HG03066 (cell line): ENCODE results near the gene UGT1A9.

Source experiments
- ATAC-seq: cut with Tn5 transposase; IDR thresholded peaks from one replicate; pipeline ENCODE4 v1.9.1; 2021; ENCODE audit warnings: low read depth; ENCODE audit not compliant: unreplicated experiment

The UGT1A9 gene

DNA sequence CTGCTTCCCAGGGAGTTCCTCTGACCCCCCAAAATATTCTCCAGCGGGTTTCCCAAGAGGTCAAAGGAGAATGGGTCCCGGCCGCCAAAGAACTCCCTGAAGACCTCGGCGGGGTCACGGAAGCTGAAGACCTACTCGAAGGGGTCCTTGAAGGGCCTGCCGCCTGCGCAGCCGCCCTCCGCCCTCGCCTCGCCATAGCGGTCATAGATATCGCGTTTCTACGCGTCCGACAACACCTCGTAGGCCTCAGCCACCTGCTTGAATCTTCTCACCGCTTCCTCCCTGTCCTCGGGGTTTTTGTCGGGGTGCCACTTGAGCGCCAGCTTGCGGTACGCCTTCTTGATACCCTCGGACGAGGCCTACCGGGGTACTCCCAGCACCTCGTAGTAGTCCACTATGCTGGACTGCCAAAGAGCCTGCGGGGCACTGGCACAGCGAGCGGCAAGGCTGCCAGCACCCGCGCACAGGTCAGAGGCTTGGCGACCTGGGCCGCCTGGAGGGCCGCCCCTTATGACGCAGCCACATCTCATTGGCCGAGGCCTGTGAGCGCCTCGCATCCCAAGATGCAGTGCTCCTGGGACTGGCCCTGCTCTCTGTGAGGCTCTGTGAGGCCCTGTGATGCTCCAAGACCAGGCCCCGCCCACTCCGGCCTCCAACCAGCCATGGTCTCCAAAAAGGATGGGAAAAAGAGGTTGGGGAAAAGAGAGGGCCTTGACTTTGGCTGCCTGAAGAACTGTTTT is 83.3 kb downstream of the UGT1A9 start:
- no peak for ATAC-seq

- ATAC-seq, result no peak
These were observed 84.9 kb downstream of the UGT1A9 start for GRCh38 chr2:233756429-233757081.

DNA sequence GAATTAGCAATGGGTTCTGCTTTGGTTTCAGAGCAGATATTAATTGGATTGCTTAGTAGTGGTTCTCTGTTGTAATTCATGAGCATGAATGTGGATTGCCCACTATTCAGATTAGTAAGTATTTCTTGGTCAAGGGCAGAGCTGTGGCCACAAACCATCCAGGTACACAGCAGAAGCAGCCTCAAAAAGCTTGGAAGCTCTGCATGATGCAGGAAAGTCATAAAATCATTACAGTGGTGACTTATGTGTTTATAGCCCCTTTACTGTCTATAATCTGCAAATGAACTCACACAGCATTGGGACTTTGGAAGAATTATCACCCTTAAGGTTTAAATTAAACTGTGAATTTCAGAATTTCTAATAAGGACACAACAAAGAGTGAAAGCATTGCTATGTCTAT is 86.4 kb downstream of the UGT1A9 start:
- ATAC-seq, result no peak

DNA sequence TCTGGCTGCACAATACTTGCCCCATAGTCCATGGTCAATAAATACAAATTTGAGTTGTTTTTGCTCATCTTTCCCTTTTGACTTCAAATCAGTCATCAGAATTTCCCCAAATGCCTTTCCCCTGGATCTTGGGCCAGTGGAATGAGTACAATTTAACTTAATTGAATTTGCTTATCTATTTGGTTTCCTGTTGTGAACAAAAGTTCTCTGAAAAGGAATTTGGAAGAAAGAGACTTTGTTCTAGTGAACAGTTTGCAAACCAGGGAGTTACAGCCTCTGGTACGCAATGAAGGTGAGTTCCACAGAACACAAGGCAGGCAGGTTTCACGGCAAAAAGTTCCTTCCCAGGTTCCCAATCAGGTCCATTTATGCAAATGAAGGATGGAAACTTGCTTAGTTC is 87.2 kb downstream of the UGT1A9 start:
- no peak for ATAC-seq

GRCh38 chr2:233760043-233760442 is 88.3 kb downstream of the UGT1A9 start, which contains the start of gene UGT1A1:
UGT1A1 (plus strand) TSS chr2:233760270; CDS start chr2:233760288, 18 bp downstream.
- ATAC-seq, result no peak

- no peak for ATAC-seq
These were observed 89.5 kb downstream of the UGT1A9 start for GRCh38 chr2:233761040-233761769.

DNA sequence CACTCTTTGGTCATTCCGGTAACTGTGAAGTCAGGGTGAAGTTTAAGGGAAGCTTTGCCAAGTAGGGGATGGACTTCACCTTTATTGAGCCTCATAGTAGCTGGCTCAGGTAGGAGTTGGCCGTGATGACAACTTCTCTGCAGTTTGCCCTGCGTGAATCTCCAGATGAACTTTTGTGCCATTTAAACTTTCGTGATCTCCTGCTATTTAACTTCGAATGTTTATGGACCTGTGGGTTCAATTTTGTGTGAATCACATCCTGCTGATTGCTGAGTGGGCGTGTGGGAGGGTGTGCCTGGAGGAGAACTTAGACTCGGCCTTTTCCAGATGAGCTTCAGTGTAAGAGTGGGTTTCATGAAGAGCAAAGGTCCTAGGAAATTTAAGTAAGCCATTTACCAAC is 92.6 kb downstream of the UGT1A9 start:
- ATAC-seq, result no peak

- ATAC-seq, result no peak
These were observed 93.1 kb downstream of the UGT1A9 start for GRCh38 chr2:233764761-233765160.

- ATAC-seq, result no peak
These were observed 94.7 kb downstream of the UGT1A9 start for GRCh38 chr2:233766416-233766815.

GRCh38 chr2:233768076-233768475 is 96.4 kb downstream of the UGT1A9 start:
- ATAC-seq, result no peak

- ATAC-seq, result no peak
These were observed 97.6 kb downstream of the UGT1A9 start for GRCh38 chr2:233769260-233769659.

DNA sequence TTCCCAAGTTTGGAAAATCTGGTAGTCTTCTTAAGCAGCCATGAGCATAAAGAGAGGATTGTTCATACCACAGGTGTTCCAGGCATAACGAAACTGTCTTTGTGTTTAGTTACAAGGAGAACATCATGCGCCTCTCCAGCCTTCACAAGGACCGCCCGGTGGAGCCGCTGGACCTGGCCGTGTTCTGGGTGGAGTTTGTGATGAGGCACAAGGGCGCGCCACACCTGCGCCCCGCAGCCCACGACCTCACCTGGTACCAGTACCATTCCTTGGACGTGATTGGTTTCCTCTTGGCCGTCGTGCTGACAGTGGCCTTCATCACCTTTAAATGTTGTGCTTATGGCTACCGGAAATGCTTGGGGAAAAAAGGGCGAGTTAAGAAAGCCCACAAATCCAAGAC is 100.5 kb downstream of the UGT1A9 start:
- no peak for ATAC-seq

- ATAC-seq, result no peak
These were observed 100.9 kb downstream of the UGT1A9 start for GRCh38 chr2:233772583-233772982.

DNA sequence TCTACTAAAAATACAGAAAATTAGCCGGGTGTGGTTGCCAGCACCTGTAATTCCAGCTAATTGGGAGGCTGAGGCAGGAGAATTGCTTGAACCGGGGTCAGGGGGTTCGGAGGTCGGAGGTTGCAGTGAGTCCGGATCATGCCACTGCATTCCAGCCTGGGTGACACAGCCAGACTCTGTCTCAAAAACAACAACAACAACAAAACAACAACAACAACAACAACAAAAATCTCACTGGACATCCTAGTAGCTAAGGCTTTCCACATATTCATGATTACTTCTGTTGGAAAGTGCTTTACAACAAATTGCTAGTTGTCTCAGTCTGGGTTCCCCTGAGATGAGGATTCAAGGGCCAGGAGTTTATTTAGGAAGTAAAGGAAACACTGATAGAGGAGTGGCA is 102.2 kb downstream of the UGT1A9 start:
- ATAC-seq, result no peak

- ATAC-seq, result no peak
These were observed 103.7 kb downstream of the UGT1A9 start for GRCh38 chr2:233775414-233775813.

DNA sequence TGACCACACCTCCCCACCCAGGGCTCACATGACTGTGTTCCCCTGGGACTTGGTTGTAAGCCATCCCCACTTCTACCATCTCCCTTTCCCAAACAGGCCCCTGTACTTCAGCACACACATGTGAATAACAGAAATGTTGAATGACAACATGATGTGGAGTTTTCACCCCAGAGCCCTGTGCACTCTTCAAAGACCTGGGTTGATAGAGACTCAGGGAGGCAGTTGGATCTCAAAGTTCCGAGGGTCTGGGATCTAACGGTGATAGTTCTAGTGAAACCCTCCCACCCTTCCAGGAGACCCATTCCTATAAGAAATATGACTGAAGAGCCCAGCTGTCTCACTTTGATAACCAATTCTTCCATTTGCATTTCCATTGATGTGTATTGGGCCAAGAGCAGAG is 106.3 kb downstream of the UGT1A9 start, which contains the start of gene MROH2A:
Gene MROH2A, plus strand, starts transcription at position 301 of the 400 bp plus-strand sequence. CDS start 1,029 bp downstream, outside the sequence.
- ATAC-seq, result no peak

GRCh38 chr2:233779722-233780121 is 108.0 kb downstream of the UGT1A9 start:
- ATAC-seq, result no peak

- ATAC-seq, result no peak
These were observed 109.1 kb downstream of the UGT1A9 start for GRCh38 chr2:233780771-233781170.

GRCh38 chr2:233789554-233789953 is 117.9 kb downstream of the UGT1A9 start:
- no peak for ATAC-seq

DNA sequence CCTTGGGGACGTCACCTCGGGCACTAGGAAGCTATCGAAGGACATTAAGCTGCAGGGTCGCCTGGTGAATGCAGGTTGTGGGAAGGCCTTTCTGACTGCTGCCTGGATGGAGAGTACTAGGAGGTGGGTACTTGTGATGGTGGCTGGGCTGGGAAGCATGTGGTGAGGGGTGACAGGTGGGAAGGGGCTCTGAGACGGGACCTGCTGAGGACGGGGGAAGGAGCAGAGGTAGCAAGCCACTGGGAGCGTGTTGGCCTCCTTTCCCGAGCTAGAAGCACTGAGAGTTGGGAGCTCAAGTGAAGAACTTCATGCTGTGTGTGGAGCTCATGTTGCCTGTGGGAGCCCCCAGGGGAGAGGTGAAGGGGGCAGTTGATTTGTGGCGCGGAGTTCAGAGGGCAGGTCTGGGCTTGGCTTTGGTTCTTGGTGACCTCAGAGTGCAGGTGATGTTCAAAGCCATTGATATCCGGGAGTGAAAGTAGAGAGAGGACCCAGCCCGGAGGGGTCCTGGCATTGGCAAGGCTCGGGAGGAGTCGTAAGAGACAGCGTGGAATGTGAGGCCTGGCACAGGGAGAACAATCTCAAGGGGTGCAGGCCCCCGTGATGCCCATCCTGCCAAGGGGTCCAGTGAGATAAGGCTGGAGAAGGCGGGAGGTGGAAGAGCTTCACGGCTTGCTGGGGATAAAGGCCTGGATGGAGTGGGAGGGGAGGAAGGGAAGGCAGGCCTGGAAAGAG is 119.6 kb downstream of the UGT1A9 start:
- no peak for ATAC-seq

DNA sequence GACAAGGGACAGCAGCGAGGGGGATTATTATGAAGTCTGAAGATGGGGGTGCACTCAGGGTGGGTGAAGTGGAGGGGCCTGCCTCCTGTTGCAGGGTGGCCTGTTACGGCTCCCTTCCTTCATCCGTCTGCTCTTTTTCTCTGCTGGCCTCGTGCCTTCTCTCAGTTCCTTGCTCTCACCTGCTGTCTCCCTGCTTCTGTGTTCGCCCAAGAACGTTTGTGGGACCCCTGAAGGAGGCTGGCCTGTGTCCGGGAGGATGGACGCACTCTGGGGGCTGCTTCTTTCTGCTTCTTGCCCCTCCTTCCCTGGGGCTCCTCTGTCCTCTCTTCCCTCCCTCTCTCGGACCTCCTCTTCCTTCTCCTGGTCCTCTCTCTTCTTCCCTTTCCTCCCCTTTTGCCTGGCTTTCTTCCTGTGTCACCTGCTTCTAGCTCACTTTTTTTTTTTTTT is 120.2 kb downstream of the UGT1A9 start:
- ATAC-seq, result no peak
